BJ (cell line): ENCODE data around the gene RALB. TPM values are rescaled to one million over a fixed set of nuclear protein-coding genes. Genes with fewer than 3 reads are reported as not detected.

ENCODE experiments used
- CTCF ChIA-PET: fragments of 350-600 bp; formaldehyde crosslinking; extraction: SDS; loops from one replicate; lab custom pipeline; 2021; ENCODE audit warnings: antibody characterized with exemption, inconsistent platforms; lab: Yijun Ruan, JAX
- POLR2A ChIA-PET: fragments of 300-600 bp; sonication (Branson Sonifier 250); formaldehyde crosslinking; extraction: SDS; loops from one replicate; lab custom pipeline; 2021; ENCODE audit warnings: antibody characterized with exemption; lab: Charles Lee
- DNase-seq: peaks from one replicate; pipeline ENCODE4 v3.0.0-alpha.2; 2011; ENCODE audit warnings: low read depth
- H3K27me3 ChIP-seq: 2 replicates; pipeline ENCODE4 v1.6.0; 2011; ENCODE audit warnings: low read length; ENCODE audit not compliant: control insufficient read depth, insufficient read depth
- H3K36me3 ChIP-seq: 2 replicates; pipeline ENCODE4 v1.5.1; 2011; ENCODE audit warnings: low read length; ENCODE audit not compliant: control insufficient read depth, insufficient read depth
- H3K4me3 ChIP-seq: 2 replicates; pipeline ENCODE4 v1.5.1; 2011; ENCODE audit warnings: low read depth, mild to moderate bottlenecking, control low read depth, low read length
- CTCF ChIP-seq: IDR thresholded peaks from 2 replicates; pipeline ENCODE4 v1.5.1; 2011; ENCODE audit warnings: low read depth, mild to moderate bottlenecking, control low read depth, inconsistent platforms, low read length, moderate library complexity; ENCODE audit not compliant: insufficient read depth
- polyA plus RNA-seq: library from polyadenylated mRNA; depleted of rRNA; stranded (reverse); fragments of >200 nt; gene quantifications from 2 replicates; pipeline ENCODE4 v1.2.3, GENCODE V29; 2011

Gene RALB
- polyA plus RNA-seq, 1 experiment = 33.3 TPM

- CTCF ChIA-PET = interaction anchor here (1.0 to 2.8 kb wide), 4 partner anchors 9 to 51 kb away, joined by 3 to 13 read pairs (median 4); no protein-coding TSS in a partner anchor
- Histone ChIP-seq H3K36me3 (peaks cover 11% of the 10 kb centered on the region), H3K27me3 (no peaks in the 10 kb centered on the region), H3K4me3 (no peak overlapping the region)
- DNase-seq = no peak
- TF ChIP-seq CTCF = no peak
- POLR2A ChIA-PET = interaction anchor here (0.5 kb wide), 1 partner anchor 11 kb away, joined by 5 read pairs; no protein-coding TSS in a partner anchor
Measured at GRCh38 chr2:120298173-120298835, 45.7 kb downstream of the RALB start.

- TF ChIP-seq CTCF = no peak
- DNase-seq = no peak
- POLR2A ChIA-PET = no interaction called here
- Histone ChIP-seq H3K36me3 (peaks cover 14% of the 10 kb centered on the region), H3K4me3 (no peak overlapping the region), H3K27me3 (no peaks in the 10 kb centered on the region)
- CTCF ChIA-PET = interaction anchor here (1.1 to 2.8 kb wide), 3 partner anchors 14 to 51 kb away, joined by 3 to 13 read pairs (median 6); no protein-coding TSS in a partner anchor
Measured at GRCh38 chr2:120299004-120299403, 46.4 kb downstream of the RALB start.

GRCh38 chr2:120299561-120299960 lies 46.9 kb downstream of the RALB start:
- no peak for TF ChIP-seq CTCF
- peaks cover 14% of the 10 kb centered on the region for H3K36me3 ChIP-seq
- ChIA-PET POLR2A (no interaction called here), CTCF (interaction anchor here (1.1 to 6.3 kb wide), 3 partner anchors 13 to 52 kb away, joined by 3 to 40 read pairs (median 6); no protein-coding TSS in a partner anchor)
- no peaks in the 10 kb centered on the region for H3K27me3 ChIP-seq
- no peak for DNase-seq
- H3K4me3 ChIP-seq = no peak overlapping the region

- TF ChIP-seq CTCF = no peak
- CTCF ChIA-PET = interaction anchor here (1.7 to 6.3 kb wide), 2 partner anchors 12 to 17 kb away, joined by 6 to 40 read pairs; no protein-coding TSS in a partner anchor
- no peaks in the 10 kb centered on the region for H3K27me3 ChIP-seq
- no peak overlapping the region for H3K4me3 ChIP-seq
- no peak for DNase-seq
- POLR2A ChIA-PET = no interaction called here
- peaks cover 13% of the 10 kb centered on the region for H3K36me3 ChIP-seq
Measured at GRCh38 chr2:120300385-120300784, 47.7 kb downstream of the RALB start.

- CTCF ChIA-PET = interaction anchor here (6.3 kb wide), 1 partner anchor 11 kb away, joined by 40 read pairs; no protein-coding TSS in a partner anchor
- TF ChIP-seq CTCF = no peak
- DNase-seq = no peak
- Histone ChIP-seq H3K27me3 (no peaks in the 10 kb centered on the region), H3K4me3 (no peak overlapping the region), H3K36me3 (peaks cover 14% of the 10 kb centered on the region)
- POLR2A ChIA-PET = no interaction called here
Measured at GRCh38 chr2:120301284-120301683, 48.6 kb downstream of the RALB start.
